IMR-90 (cell line): Measurements from ENCODE around the gene DHH. TPM values are rescaled to one million over a fixed set of nuclear protein-coding genes. Genes with fewer than 3 reads are reported as not detected.

Source experiments
- ATAC-seq: fragments of 200-7000 bp; cut with Tn5 transposase; 2 replicates; pipeline ENCODE4 v1.9.1; 2020; ENCODE audit warnings: low read depth, mild to moderate bottlenecking, moderate library complexity
- BruUV-seq: library from RNA; stranded (reverse); fragments of 400-500 nt; replicated peaks from 2 replicates; lab custom pipeline; 2021; lab: Mats Ljungman, UMichigan
- CTCF ChIA-PET: fragments of 300-600 bp; formaldehyde crosslinking; extraction: SDS; loops from one replicate; lab custom pipeline; 2021; ENCODE audit warnings: antibody characterized with exemption; lab: Yijun Ruan, JAX
- POLR2A ChIA-PET: fragments of 300-600 bp; sonication (Branson Sonifier 250); formaldehyde crosslinking; loops from one replicate; lab custom pipeline; 2022; ENCODE audit warnings: antibody characterized with exemption; ENCODE audit not compliant: unreplicated experiment; lab: Charles Lee
- DNase-seq: peaks from one replicate; pipeline ENCODE4 v3.0.0; 2013
- H2AFZ ChIP-seq: replicated peaks from 2 replicates; pipeline ENCODE3; 2013; ENCODE audit warnings: low read length, mild to moderate bottlenecking; ENCODE audit not compliant: poor library complexity
- H2AK5ac ChIP-seq: 2 replicates; pipeline ENCODE4 v1.6.1; 2013; ENCODE audit warnings: low read depth, low read length, inconsistent platforms
- H2AK9ac ChIP-seq: replicated peaks from 2 replicates; pipeline ENCODE3; 2013; ENCODE audit warnings: mild to moderate bottlenecking, low read depth, low read length, moderate library complexity; ENCODE audit not compliant: poor library complexity
- H2BK120ac ChIP-seq: 2 replicates; pipeline ENCODE4 v1.6.1; 2013; ENCODE audit warnings: low read depth, low read length, inconsistent platforms
- H2BK15ac ChIP-seq: 3 replicates; pipeline ENCODE4 v1.6.1; 2013; ENCODE audit warnings: low read depth, low read length, inconsistent platforms
- H2BK20ac ChIP-seq: 2 replicates; pipeline ENCODE4 v1.6.1; 2013; ENCODE audit warnings: low read depth, mild to moderate bottlenecking, inconsistent platforms, low read length, moderate library complexity
- H2BK5ac ChIP-seq: 2 replicates; pipeline ENCODE4 v1.6.1; 2013; ENCODE audit warnings: mild to moderate bottlenecking, low read depth, low read length, inconsistent platforms; ENCODE audit not compliant: poor library complexity, severe bottlenecking
- H3K14ac ChIP-seq: replicated peaks from 2 replicates; pipeline ENCODE4 v1.6.1; 2013; ENCODE audit warnings: low read depth, low read length, inconsistent platforms
- H3K18ac ChIP-seq: 2 replicates; pipeline ENCODE4 v1.6.1; 2013; ENCODE audit warnings: low read depth, low read length, control low read depth
- H3K23ac ChIP-seq: 2 replicates; pipeline ENCODE4 v1.6.1; 2013; ENCODE audit warnings: low read depth, low read length, inconsistent platforms
- H3K27ac ChIP-seq: 2 replicates; pipeline ENCODE4 v1.5.1; 2013; ENCODE audit warnings: mild to moderate bottlenecking, control low read depth, low read length; ENCODE audit not compliant: insufficient read depth
- H3K27me3 ChIP-seq: 2 replicates; pipeline ENCODE4 v1.6.1; 2013; ENCODE audit warnings: low read length; ENCODE audit not compliant: control insufficient read depth, insufficient read depth
- H3K36me3 ChIP-seq: 2 replicates; pipeline ENCODE4 v1.6.1; 2013; ENCODE audit warnings: low read length, mixed read lengths; ENCODE audit not compliant: control insufficient read depth, insufficient read depth
- H3K4ac ChIP-seq: 2 replicates; pipeline ENCODE4 v1.6.1; 2013; ENCODE audit warnings: low read depth, low read length, inconsistent platforms
- H3K4me1 ChIP-seq: 2 replicates; pipeline ENCODE4 v1.6.1; 2013; ENCODE audit warnings: low read length, mixed read lengths; ENCODE audit not compliant: control insufficient read depth, insufficient read depth
- H3K4me2 ChIP-seq: 2 replicates; pipeline ENCODE4 v1.6.1; 2013; ENCODE audit warnings: low read depth, mild to moderate bottlenecking, control low read depth, low read length, moderate library complexity
- H3K4me3 ChIP-seq: 2 replicates; pipeline ENCODE4 v1.5.1; 2013; ENCODE audit warnings: low read depth, mild to moderate bottlenecking, control low read depth, low read length, moderate library complexity; ENCODE audit not compliant: insufficient read depth
- H3K56ac ChIP-seq: 2 replicates; pipeline ENCODE4 v1.6.1; 2013; ENCODE audit warnings: low read length, inconsistent platforms; ENCODE audit not compliant: insufficient read depth; ENCODE audit errors: extremely low read depth
- H3K79me1 ChIP-seq, 2 experiments: 2 replicates each; pipeline ENCODE4 v1.6.1; 2013; ENCODE audit warnings: low read length in 2 of 2, inconsistent platforms in 1 of 2, low read depth in 1 of 2
- H3K9ac ChIP-seq: 2 replicates; pipeline ENCODE4 v1.6.1; 2013; ENCODE audit warnings: low read depth, low read length, control low read depth
- H3K9me1 ChIP-seq: 2 replicates; pipeline ENCODE4 v1.6.1; 2013; ENCODE audit warnings: low read length, inconsistent platforms; ENCODE audit not compliant: insufficient read depth
- H3K9me3 ChIP-seq: 2 replicates; pipeline ENCODE4 v1.6.1; 2013; ENCODE audit warnings: low read length; ENCODE audit not compliant: control insufficient read depth, insufficient read depth
- H4K20me1 ChIP-seq: 2 replicates; pipeline ENCODE4 v1.6.1; 2013; ENCODE audit warnings: low read length, inconsistent platforms; ENCODE audit not compliant: insufficient read depth
- H4K5ac ChIP-seq: 2 replicates; pipeline ENCODE4 v1.6.1; 2013; ENCODE audit warnings: mild to moderate bottlenecking, low read depth, low read length, control low read depth
- H4K8ac ChIP-seq, 2 experiments: 2 replicates each; pipeline ENCODE4 v1.6.1; 2013; ENCODE audit warnings: low read depth in 2 of 2, low read length in 2 of 2, control low read depth in 1 of 2, inconsistent platforms in 1 of 2
- H4K91ac ChIP-seq: 2 replicates; pipeline ENCODE4 v1.6.1; 2013; ENCODE audit warnings: low read depth, low read length, inconsistent platforms; ENCODE audit not compliant: insufficient read depth
- BHLHE40 ChIP-seq: fragments of 150-350 bp; IDR thresholded peaks from 2 replicates; pipeline ENCODE4 v1.6.1; 2016; ENCODE audit warnings: mild to moderate bottlenecking, low read depth, low read length
- CEBPB ChIP-seq: IDR thresholded peaks from 2 replicates; pipeline ENCODE4 v1.6.1; 2012; ENCODE audit warnings: low read depth, low read length, improper control_type of control experiment
- CHD1 ChIP-seq: IDR thresholded peaks from 2 replicates; pipeline ENCODE4 v1.6.1; 2012; ENCODE audit warnings: low read depth, low read length, improper control_type of control experiment
- CTCF ChIP-seq: conservative IDR thresholded peaks from 2 replicates; pipeline ENCODE4 v1.5.1; 2012; ENCODE audit warnings: mild to moderate bottlenecking, low read depth, low read length, improper control_type of control experiment
- ELK1 ChIP-seq: fragments of 150-350 bp; IDR thresholded peaks from 2 replicates; pipeline ENCODE4 v1.6.1; 2016; ENCODE audit warnings: low read depth, mild to moderate bottlenecking, low read length, moderate library complexity, borderline replicate concordance
- FOS ChIP-seq: fragments of 150-350 bp; IDR thresholded peaks from 2 replicates; pipeline ENCODE4 v1.6.1; 2016; ENCODE audit warnings: low read depth, low read length
- MAFK ChIP-seq: IDR thresholded peaks from 2 replicates; pipeline ENCODE4 v1.6.1; 2012; ENCODE audit warnings: low read depth, low read length, improper control_type of control experiment
- MAZ ChIP-seq: IDR thresholded peaks from 2 replicates; pipeline ENCODE4 v1.6.1; 2012; ENCODE audit warnings: low read depth, mild to moderate bottlenecking, low read length, improper control_type of control experiment, moderate library complexity, borderline replicate concordance
- MXI1 ChIP-seq: IDR thresholded peaks from 2 replicates; pipeline ENCODE4 v1.6.1; 2012; ENCODE audit warnings: low read depth, mild to moderate bottlenecking, low read length, moderate library complexity, borderline replicate concordance
- NFE2L2 ChIP-seq: fragments of 150-350 bp; IDR thresholded peaks from 2 replicates; pipeline ENCODE4 v1.6.1; 2016; ENCODE audit warnings: low read depth, mild to moderate bottlenecking, low read length
- POLR2A ChIP-seq: IDR thresholded peaks from 2 replicates; pipeline ENCODE4 v1.6.1; 2012; ENCODE audit warnings: mild to moderate bottlenecking, low read depth, low read length
- RAD21 ChIP-seq: IDR thresholded peaks from 2 replicates; pipeline ENCODE4 v1.6.1; 2012; ENCODE audit warnings: low read length, improper control_type of control experiment
- RCOR1 ChIP-seq: IDR thresholded peaks from 2 replicates; pipeline ENCODE4 v1.6.1; 2012; ENCODE audit warnings: mild to moderate bottlenecking, low read length, improper control_type of control experiment; ENCODE audit not compliant: insufficient replicate concordance
- RFX5 ChIP-seq: IDR thresholded peaks from 2 replicates; pipeline ENCODE4 v1.8.0; 2012; ENCODE audit warnings: low read depth, mild to moderate bottlenecking, low read length, moderate library complexity
- SMC3 ChIP-seq: fragments of 150-350 bp; IDR thresholded peaks from 2 replicates; pipeline ENCODE4 v1.6.1; 2016; ENCODE audit warnings: low read depth, mild to moderate bottlenecking, antibody characterized with exemption, low read length, moderate library complexity
- USF2 ChIP-seq: fragments of 150-350 bp; IDR thresholded peaks from 2 replicates; pipeline ENCODE4 v1.6.1; 2017; ENCODE audit warnings: mild to moderate bottlenecking, antibody characterized with exemption, low read length, low read depth
- WGBS, 2 experiments: methylation state at CpG; one replicate each; pipeline versions ENCODE4 v1.1.5 to v1.1.7; 2013; ENCODE audit warnings: missing lambda C conversion rate in 2 of 2; ENCODE audit not compliant: insufficient read length in 1 of 2; ENCODE audit errors: extremely low coverage in 2 of 2; 5-methylcytosine and 5-hydroxymethylcytosine counted together
- dilution Hi-C: fragments of 300-500 bp; cut with HindIII; formaldehyde crosslinking; loops from one replicate; pipeline ENCODE4 v1.14.3; 2018; ENCODE audit warnings: low sequenced_read_pairs; ENCODE audit not compliant: unreplicated experiment
- in situ Hi-C: fragments of 300-500 bp; cut with MboI; formaldehyde crosslinking; loops from 3 replicates; pipeline ENCODE4 v1.14.3; 2019; ENCODE audit warnings: low sequenced_read_pairs, inconsistent platforms, mixed read lengths
- intact Hi-C: fragments of 100-400 bp; cut with micrococcal nuclease; formaldehyde crosslinking; loops from 2 replicates; pipeline ENCODE4 v1.10.0; 2022
- polyA plus RNA-seq, 3 experiments: library from polyadenylated mRNA; depleted of rRNA; stranded (reverse); fragments of >200 nt; gene quantifications; 2 replicates each; pipeline ENCODE4 v1.2.3, GENCODE V29; 2012; ENCODE audit warnings: low replicate concordance in 1 of 3
- total RNA-seq: library from RNA; depleted of rRNA; stranded (reverse); fragments of >200 nt; gene quantifications from 2 replicates; pipeline ENCODE4 v1.2.3, GENCODE V29; 2012

Gene DHH
- total and polyA plus RNA-seq, 2 of the 4 experiments (the other 2 are of a cell fraction), result under 0.01 to 0.07 TPM

GRCh38 chr12:49098035-49098451 is 3.4 kb upstream of the DHH start:
- Histone ChIP-seq H3K9me1 (no peaks in the 10 kb centered on the region), H3K9ac (no peak overlapping the region), H3K18ac (no peak overlapping the region), H3K14ac (no peak overlapping the region), H4K20me1 (peaks cover 13% of the 10 kb centered on the region), H2AFZ (peak overlapping the region; percentile 36), H3K9me3 (no peaks in the 10 kb centered on the region), H3K36me3 (peaks cover 50% of the 10 kb centered on the region), H2BK15ac (no peak overlapping the region), H4K5ac (no peak overlapping the region), H3K27me3 (peaks cover 14% of the 10 kb centered on the region; the same call in 1 of the 2 replicates), H3K23ac (no peak overlapping the region), H2BK120ac (no peak overlapping the region), H3K56ac (no peak overlapping the region), H3K4me1 (peaks cover 2% of the 10 kb centered on the region; the same call in 1 of the 2 replicates), H3K4ac (no peak overlapping the region), H2AK9ac (peak overlapping the region; percentile 84), H3K4me3 (no peak overlapping the region), H3K4me2 (no peak overlapping the region), H3K79me1 (peaks cover 6 to 8% of the 10 kb centered on the region in 2 experiments; a peak in 3 of 4 replicates), H4K8ac (no peak overlapping the region), H2AK5ac (no peak overlapping the region), H3K27ac (no peak overlapping the region), H4K91ac (no peak overlapping the region), H2BK20ac (no peak overlapping the region), H2BK5ac (no peak overlapping the region)
- DNase-seq (peak; percentile 30), ATAC-seq (peak; percentile 73)
- intact Hi-C loops (no loop called here), in situ Hi-C loops (no loop called here), dilution Hi-C loops (no loop called here)
- no peak for TF ChIP-seq RCOR1
- TF ChIP-seq CHD1, result no peak
- TF ChIP-seq MXI1, result no peak
- peak; percentile 69 for TF ChIP-seq CTCF
- no peak for TF ChIP-seq NFE2L2
- no peak for TF ChIP-seq FOS
- TF ChIP-seq POLR2A, result no peak
- no peak for TF ChIP-seq USF2
- no peak for TF ChIP-seq BHLHE40
- TF ChIP-seq MAZ, result no peak
- TF ChIP-seq ELK1, result no peak
- no peak for TF ChIP-seq RFX5
- TF ChIP-seq RAD21, result peak; percentile 56
- TF ChIP-seq SMC3, result peak; percentile 61
- no peak for TF ChIP-seq CEBPB
- no peak for TF ChIP-seq MAFK
- 31% methylated on average over 2 of the region's 4 CpGs; no CpG with 5 or more reads in 1 of the 2 experiments for WGBS, 2 experiments
- POLR2A ChIA-PET, result interaction anchor here (1.1 kb wide), 1 partner anchor 12 kb away, joined by 4 read pairs; the partner anchor contains the start of gene LMBR1L
- no TSS peak for BruUV-seq
- CTCF ChIA-PET, result interaction anchor here (0.6 to 0.7 kb wide), 2 partner anchors 10 to 18 kb away, joined by 3 read pairs; no protein-coding TSS in a partner anchor
